Measurements from ENCODE around the gene RTL9.

GRCh38 chrX:110310896-110311295 is 47.8 kb upstream of the RTL9 start:
- TF ChIP-seq, protein P1, sequence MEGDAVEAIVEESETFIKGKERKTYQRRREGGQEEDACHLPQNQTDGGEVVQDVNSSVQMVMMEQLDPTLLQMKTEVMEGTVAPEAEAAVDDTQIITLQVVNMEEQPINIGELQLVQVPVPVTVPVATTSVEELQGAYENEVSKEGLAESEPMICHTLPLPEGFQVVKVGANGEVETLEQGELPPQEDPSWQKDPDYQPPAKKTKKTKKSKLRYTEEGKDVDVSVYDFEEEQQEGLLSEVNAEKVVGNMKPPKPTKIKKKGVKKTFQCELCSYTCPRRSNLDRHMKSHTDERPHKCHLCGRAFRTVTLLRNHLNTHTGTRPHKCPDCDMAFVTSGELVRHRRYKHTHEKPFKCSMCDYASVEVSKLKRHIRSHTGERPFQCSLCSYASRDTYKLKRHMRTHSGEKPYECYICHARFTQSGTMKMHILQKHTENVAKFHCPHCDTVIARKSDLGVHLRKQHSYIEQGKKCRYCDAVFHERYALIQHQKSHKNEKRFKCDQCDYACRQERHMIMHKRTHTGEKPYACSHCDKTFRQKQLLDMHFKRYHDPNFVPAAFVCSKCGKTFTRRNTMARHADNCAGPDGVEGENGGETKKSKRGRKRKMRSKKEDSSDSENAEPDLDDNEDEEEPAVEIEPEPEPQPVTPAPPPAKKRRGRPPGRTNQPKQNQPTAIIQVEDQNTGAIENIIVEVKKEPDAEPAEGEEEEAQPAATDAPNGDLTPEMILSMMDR (IDR thresholded peaks at IDR 0.05) = no peak
- no peak for TF ChIP-seq USF1 (IDR thresholded peaks at IDR 0.05; ENCODE audit: borderline replicate concordance, low read depth)
- no peak for TF ChIP-seq RAD21 (IDR thresholded peaks at IDR 0.05; ENCODE audit: low read length)
- no peak for TF ChIP-seq JUND (IDR thresholded peaks at IDR 0.05)
- no peak for TF ChIP-seq POLR2AphosphoS5 (IDR thresholded peaks at IDR 0.05; ENCODE audit: low read depth, low read length)
- TF ChIP-seq SIN3A (IDR thresholded peaks at IDR 0.05; ENCODE audit: borderline replicate concordance, low read depth, low read length) = no peak
- TF ChIP-seq GATA2 (CRISPR knock-in tag; IDR thresholded peaks at IDR 0.05) = no peak
- no peak for TF ChIP-seq NFIC (IDR thresholded peaks at IDR 0.05; ENCODE audit: borderline replicate concordance)
- TF ChIP-seq EP300 (IDR thresholded peaks at IDR 0.05; ENCODE audit: borderline replicate concordance in 1 of 2, low read depth in 1 of 2, low read length in 1 of 2) = no peak
- TF ChIP-seq MXI1 (IDR thresholded peaks at IDR 0.05; ENCODE audit: low read depth, low read length) = no peak
- TF ChIP-seq ELF1 (IDR thresholded peaks at IDR 0.05) = no peak
- no peak for TF ChIP-seq NRF1 (IDR thresholded peaks at IDR 0.05; ENCODE audit: low read depth, low read length)
- TF ChIP-seq REST (IDR thresholded peaks at IDR 0.05; ENCODE audit: low read depth, low read length) = no peak

Data from SK-N-SH (cell line).